C4-2B (cell line): ENCODE results near the gene ATR.

Source experiments
- ZFX ChIP-seq: fragments of 450-650 bp; IDR thresholded peaks from 2 replicates; pipeline ENCODE4 v1.6.1; 2017
- TF ChIP-seq, protein P1 (sequence below): fragments of 450-650 bp; conservative IDR thresholded peaks from 2 replicates; pipeline ENCODE4 v1.5.1; 2017; ENCODE audit warnings: mild to moderate bottlenecking

DNA sequence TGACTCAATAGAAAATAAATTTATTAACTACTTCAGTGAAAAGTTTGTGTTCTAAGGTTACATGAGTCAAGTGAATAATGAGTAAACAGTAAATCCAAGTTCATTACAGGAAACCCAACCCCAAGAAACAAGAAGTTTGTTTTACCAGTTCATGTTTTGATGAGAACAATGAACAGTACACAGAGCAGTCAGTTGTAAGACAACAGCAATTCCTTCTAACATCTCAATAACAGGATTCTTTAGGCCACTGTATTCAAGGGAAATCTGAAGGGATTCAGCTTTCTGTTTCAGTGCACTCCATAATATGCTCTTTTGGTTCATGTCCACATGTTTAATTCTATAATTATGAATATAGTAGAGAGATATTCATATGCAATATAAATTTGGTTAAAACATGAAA is 18.4 kb downstream of the ATR start:
- TF ChIP-seq, protein P1, sequence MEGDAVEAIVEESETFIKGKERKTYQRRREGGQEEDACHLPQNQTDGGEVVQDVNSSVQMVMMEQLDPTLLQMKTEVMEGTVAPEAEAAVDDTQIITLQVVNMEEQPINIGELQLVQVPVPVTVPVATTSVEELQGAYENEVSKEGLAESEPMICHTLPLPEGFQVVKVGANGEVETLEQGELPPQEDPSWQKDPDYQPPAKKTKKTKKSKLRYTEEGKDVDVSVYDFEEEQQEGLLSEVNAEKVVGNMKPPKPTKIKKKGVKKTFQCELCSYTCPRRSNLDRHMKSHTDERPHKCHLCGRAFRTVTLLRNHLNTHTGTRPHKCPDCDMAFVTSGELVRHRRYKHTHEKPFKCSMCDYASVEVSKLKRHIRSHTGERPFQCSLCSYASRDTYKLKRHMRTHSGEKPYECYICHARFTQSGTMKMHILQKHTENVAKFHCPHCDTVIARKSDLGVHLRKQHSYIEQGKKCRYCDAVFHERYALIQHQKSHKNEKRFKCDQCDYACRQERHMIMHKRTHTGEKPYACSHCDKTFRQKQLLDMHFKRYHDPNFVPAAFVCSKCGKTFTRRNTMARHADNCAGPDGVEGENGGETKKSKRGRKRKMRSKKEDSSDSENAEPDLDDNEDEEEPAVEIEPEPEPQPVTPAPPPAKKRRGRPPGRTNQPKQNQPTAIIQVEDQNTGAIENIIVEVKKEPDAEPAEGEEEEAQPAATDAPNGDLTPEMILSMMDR = no peak
- TF ChIP-seq ZFX = no peak
